ENCODE measurements around the gene RIN3. TPM values are rescaled to one million over a fixed set of nuclear protein-coding genes. Genes with fewer than 3 reads are reported as not detected.

Gene RIN3
- total and polyA plus RNA-seq, 10 of the 15 experiments (the other 5 are each of a cell fraction or from before 2014, with no cell fraction given) = 0.91 to 23.3 (median 6.3) TPM

GRCh38 chr14:92734618-92735017 lies 221.0 kb downstream of the RIN3 start:
- no peak overlapping the region for H3K4me2 ChIP-seq (ENCODE audit: control insufficient read depth, insufficient read depth)
- BruUV-seq (replicated peaks) = no TSS peak
- WGBS (ENCODE audit: insufficient coverage, insufficient replicate concordance, low lambda C conversion rate, missing lambda C conversion rate) = over 99% methylated on average over 7 of the region's 7 CpGs
- peaks cover 9% of the 10 kb centered on the region for H3K4me1 ChIP-seq (ENCODE audit: control insufficient read depth, insufficient read depth, low read length)
- ATAC-seq = no peak
- H3K9ac ChIP-seq (ENCODE audit: control insufficient read depth, insufficient read depth, low read length) = no peak overlapping the region
- FAIRE-seq = no peak
- ChIA-PET RAD21 (ENCODE audit: unreplicated experiment) (interaction anchor here (0.7 kb wide), 1 partner anchor 16 kb away, joined by 3 read pairs; no protein-coding TSS in a partner anchor), SMC1A (ENCODE audit: uncharacterized antibody, unreplicated experiment) (interaction anchor here (1.0 kb wide), 1 partner anchor 46 kb away, joined by 5 read pairs; no protein-coding TSS in a partner anchor), POLR2A (no interaction called here), CTCF (interaction anchor here (0.9 kb wide), 1 partner anchor 45 kb away, joined by 3 read pairs; no protein-coding TSS in a partner anchor)
- peaks cover 8% of the 10 kb centered on the region; the same call in 2 of the 3 replicates for H3K9me3 ChIP-seq (replicated peaks; ENCODE audit: control insufficient read depth, insufficient read depth, low read length)
- no peaks in the 10 kb centered on the region for H3K27me3 ChIP-seq (replicated peaks in 1 of 2; ENCODE audit: control insufficient read depth in 2 of 2, insufficient read depth in 2 of 2, low read length in 1 of 2)
- H3K79me2 ChIP-seq (ENCODE audit: control insufficient read depth, insufficient read depth, low read length) = no peaks in the 10 kb centered on the region; the same call in none of the 2 replicates
- no peak overlapping the region for H3K4me3 ChIP-seq
- no peak for DNase-seq (ENCODE audit: low read depth, low spot score)
- no peaks in the 10 kb centered on the region for H4K20me1 ChIP-seq (ENCODE audit: control insufficient read depth, insufficient read depth)
- H2AFZ ChIP-seq (ENCODE audit: control insufficient read depth, low read depth, low read length) = no peak overlapping the region
- in situ Hi-C loops (cut with MboI) = no loop called here
- intact Hi-C loops (cut with micrococcal nuclease; ENCODE audit: unreplicated experiment) = no loop called here
- no peak overlapping the region for H3K27ac ChIP-seq (ENCODE audit: control insufficient read depth, insufficient read depth)
- TF ChIP-seq KAT2A (conservative IDR thresholded peaks at IDR 0.05; ENCODE audit: control insufficient read depth, low read depth, low read length) (no peak), RCOR1 (conservative IDR thresholded peaks at IDR 0.05; ENCODE audit: low read depth, low read length) (no peak), ETV6 (conservative IDR thresholded peaks at IDR 0.05 in 1 of 2, IDR thresholded peaks at IDR 0.05 in 1 of 2; ENCODE audit: borderline replicate concordance in 1 of 2, low read depth in 1 of 2) (no peak), CHD1 (IDR thresholded peaks at IDR 0.05; ENCODE audit: low read depth, low read length) (no peak), SUPT20H (IDR thresholded peaks at IDR 0.05; ENCODE audit: borderline replicate concordance, control insufficient read depth, low read depth, low read length) (no peak), EP300 (IDR thresholded peaks at IDR 0.05; ENCODE audit: borderline replicate concordance in 1 of 2, control insufficient read depth in 1 of 2, low read depth in 2 of 2, low read length in 2 of 2) (no peak), MEF2A (IDR thresholded peaks at IDR 0.05; ENCODE audit: insufficient read depth, low read depth, low read length) (no peak), HDGF (IDR thresholded peaks at IDR 0.05) (no peak), HCFC1 (IDR thresholded peaks at IDR 0.05; ENCODE audit: low read length) (no peak), BCLAF1 (IDR thresholded peaks at IDR 0.05) (no peak)
- TF ChIP-seq, protein P1, sequence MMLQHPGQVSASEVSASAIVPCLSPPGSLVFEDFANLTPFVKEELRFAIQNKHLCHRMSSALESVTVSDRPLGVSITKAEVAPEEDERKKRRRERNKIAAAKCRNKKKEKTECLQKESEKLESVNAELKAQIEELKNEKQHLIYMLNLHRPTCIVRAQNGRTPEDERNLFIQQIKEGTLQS (IDR thresholded peaks at IDR 0.05; ENCODE audit: borderline replicate concordance, extremely low read depth, low read depth, low read length) = no peak
- peaks cover 0 to 1% of the 10 kb centered on the region in 2 experiments; a peak in 3 of 4 replicates for H3K36me3 ChIP-seq (ENCODE audit: control insufficient read depth in 2 of 2, insufficient read depth in 2 of 2, low read length in 1 of 2)
